ENCODE measurements around the gene LYZL4.

LYZL4 gene

GRCh38 chr3:42447481-42447880, 37.1 kb upstream of the LYZL4 start:
- no peak overlapping the region for H3K4me3 ChIP-seq (ENCODE audit: low read length)
- DNase-seq (ENCODE audit: low read depth) = no peak
- TF ChIP-seq CTCF (IDR thresholded peaks at IDR 0.05; ENCODE audit: insufficient read depth, low read depth, low read length, missing control alignments) = no peak

GRCh38 chr3:42446111-42447050, 36.0 kb upstream of the LYZL4 start:
- no peak for DNase-seq (ENCODE audit: low read depth)
- H3K4me3 ChIP-seq (ENCODE audit: low read length) = no peak overlapping the region
- TF ChIP-seq CTCF (IDR thresholded peaks at IDR 0.05; ENCODE audit: insufficient read depth, low read depth, low read length, missing control alignments) = no peak

DNA sequence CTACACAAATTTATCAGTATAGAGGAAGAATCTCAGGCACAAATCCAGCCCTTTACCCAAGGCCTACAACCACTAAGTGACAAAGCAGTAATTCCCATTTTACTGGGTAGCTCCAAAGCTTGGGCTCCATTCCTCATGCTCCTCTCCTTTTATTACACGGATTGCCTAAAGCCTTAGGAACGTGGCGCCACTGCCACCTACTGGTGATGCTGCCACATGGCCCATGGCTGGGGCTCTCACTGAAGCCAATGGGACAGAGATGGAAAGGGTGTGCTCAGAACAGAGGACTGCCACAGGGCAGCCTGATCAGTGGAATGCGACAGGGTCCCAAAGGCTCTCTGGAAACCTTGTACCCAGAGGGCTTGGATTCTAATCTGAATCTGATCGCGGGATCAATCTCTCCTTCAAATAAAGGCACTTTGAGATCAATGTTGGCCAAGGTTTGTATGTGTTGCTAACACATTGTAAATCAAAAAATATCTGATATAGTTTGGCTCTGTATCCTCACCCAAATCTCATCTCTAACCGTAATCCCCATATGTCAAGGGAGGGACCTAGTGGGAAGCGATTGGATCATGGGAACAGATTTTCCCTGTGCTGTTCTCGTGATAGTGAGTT, 33.5 kb upstream of the LYZL4 start:
- peak; percentile 78 for DNase-seq (ENCODE audit: low read depth)
- peak; percentile 100 for TF ChIP-seq CTCF (IDR thresholded peaks at IDR 0.05; ENCODE audit: insufficient read depth, low read depth, low read length, missing control alignments)
- no peak overlapping the region for H3K4me3 ChIP-seq (ENCODE audit: low read length)

- no peak overlapping the region for H3K4me3 ChIP-seq (ENCODE audit: low read length)
- no peak for TF ChIP-seq CTCF (IDR thresholded peaks at IDR 0.05; ENCODE audit: insufficient read depth, low read depth, low read length, missing control alignments)
- DNase-seq (ENCODE audit: low read depth) = no peak
Observed at GRCh38 chr3:42443292-42443691, 32.9 kb upstream of the LYZL4 start.

- peak; percentile 16 for TF ChIP-seq CTCF (IDR thresholded peaks at IDR 0.05; ENCODE audit: insufficient read depth, low read depth, low read length, missing control alignments)
- no peak overlapping the region for H3K4me3 ChIP-seq (ENCODE audit: low read length)
- no peak for DNase-seq (ENCODE audit: low read depth)
Observed at GRCh38 chr3:42442640-42443039, 32.2 kb upstream of the LYZL4 start.

DNA sequence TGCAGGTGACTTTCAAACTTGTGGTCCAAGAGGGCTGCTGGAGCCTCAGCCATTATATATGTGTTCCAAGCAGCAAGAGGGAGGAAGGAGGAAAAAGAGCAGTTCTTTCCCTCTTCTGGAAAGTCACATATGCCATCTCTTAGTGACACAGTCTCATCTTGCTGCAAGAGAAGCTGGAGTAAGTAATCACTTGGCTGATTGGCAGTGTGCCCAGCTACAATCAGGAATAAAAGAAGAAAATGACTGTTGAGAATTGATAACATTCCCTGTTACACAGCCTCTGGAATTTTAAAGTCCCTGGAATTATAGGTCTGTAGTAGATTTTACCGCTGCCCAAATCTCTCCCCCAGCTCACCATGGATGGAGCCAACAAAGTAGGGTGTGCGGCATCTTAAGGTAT, 31.4 kb upstream of the LYZL4 start:
- DNase-seq (ENCODE audit: low read depth) = no peak
- no peak overlapping the region for H3K4me3 ChIP-seq (ENCODE audit: low read length)
- no peak for TF ChIP-seq CTCF (IDR thresholded peaks at IDR 0.05; ENCODE audit: insufficient read depth, low read depth, low read length, missing control alignments)

All from epithelial cell of esophagus (primary cell).